Fibroblast of the aortic adventitia (primary cell): ENCODE data around the gene SLC66A2. TPM values are rescaled to one million over a fixed set of nuclear protein-coding genes. Genes with fewer than 3 reads are reported as not detected.
A peak's percentile ranks its signal among the peaks of the same experiment; 100 is the strongest.

ENCODE experiments used
- DNase-seq: peaks from one replicate; pipeline ENCODE4 v3.0.0-alpha.2; 2010; ENCODE audit warnings: low read depth
- H3K4me3 ChIP-seq: 2 replicates; pipeline ENCODE4 v1.5.1; 2011; ENCODE audit warnings: low read depth, mild to moderate bottlenecking, control low read depth, low read length, moderate library complexity
- CTCF ChIP-seq: IDR thresholded peaks from 2 replicates; pipeline ENCODE4 v1.5.1; 2011; ENCODE audit warnings: mild to moderate bottlenecking, low read length, control low read depth, inconsistent platforms; ENCODE audit not compliant: insufficient read depth
- total RNA-seq: library from RNA; depleted of rRNA; stranded (reverse); fragments of >200 nt; gene quantifications from 2 replicates; pipeline ENCODE4 v1.2.3, GENCODE V29; 2012; ENCODE audit warnings: low replicate concordance

The SLC66A2 gene
- total RNA-seq, 1 donor = 15.6 TPM

GRCh38 chr18:79931475-79931874, 20.0 kb downstream of the SLC66A2 start:
- TF ChIP-seq CTCF = no peak
- no peak overlapping the region for H3K4me3 ChIP-seq
- DNase-seq = no peak

GRCh38 chr18:79930020-79930642, 21.3 kb downstream of the SLC66A2 start:
- TF ChIP-seq CTCF = no peak
- H3K4me3 ChIP-seq = no peak overlapping the region
- peak; percentile 22 for DNase-seq

- TF ChIP-seq CTCF = no peak
- DNase-seq = no peak
- H3K4me3 ChIP-seq = no peak overlapping the region
Observed at GRCh38 chr18:79928563-79928960, 22.9 kb downstream of the SLC66A2 start.

- no peak overlapping the region for H3K4me3 ChIP-seq
- TF ChIP-seq CTCF = no peak
- DNase-seq = no peak
Observed at GRCh38 chr18:79927607-79928562, 23.6 kb downstream of the SLC66A2 start.

- no peak for TF ChIP-seq CTCF
- no peak overlapping the region for H3K4me3 ChIP-seq
- DNase-seq = no peak
Observed at GRCh38 chr18:79926715-79927606, 24.5 kb downstream of the SLC66A2 start.

GRCh38 chr18:79926306-79926705, 25.1 kb downstream of the SLC66A2 start:
- no peak for TF ChIP-seq CTCF
- DNase-seq = no peak
- H3K4me3 ChIP-seq = no peak overlapping the region
